GM12873 (cell line): ENCODE measurements around the gene HERC2.

Experiments used
- CTCF ChIP-seq: IDR thresholded peaks from 2 replicates; pipeline ENCODE4 v1.5.1; 2012; ENCODE audit warnings: low read depth, mild to moderate bottlenecking, moderate library complexity, low read length, control low read depth; ENCODE audit not compliant: insufficient read depth; ENCODE audit errors: missing control alignments

Gene HERC2

GRCh38 chr15:28190391-28191174, 131.4 kb downstream of the HERC2 start:
- no peak for TF ChIP-seq CTCF

GRCh38 chr15:28185148-28185895, 136.7 kb downstream of the HERC2 start:
- no peak for TF ChIP-seq CTCF

- TF ChIP-seq CTCF, result no peak
Measured at GRCh38 chr15:28184166-28184565, 137.8 kb downstream of the HERC2 start.

GRCh38 chr15:28182731-28183130, 139.2 kb downstream of the HERC2 start:
- TF ChIP-seq CTCF, result no peak

GRCh38 chr15:28182216-28182615, 139.8 kb downstream of the HERC2 start:
- TF ChIP-seq CTCF, result no peak

GRCh38 chr15:28181366-28181765, 140.6 kb downstream of the HERC2 start:
- no peak for TF ChIP-seq CTCF

- TF ChIP-seq CTCF, result no peak
Measured at GRCh38 chr15:28179270-28179669, 142.7 kb downstream of the HERC2 start.
